ENCODE results near the gene CCDC97.

The CCDC97 gene

DNA sequence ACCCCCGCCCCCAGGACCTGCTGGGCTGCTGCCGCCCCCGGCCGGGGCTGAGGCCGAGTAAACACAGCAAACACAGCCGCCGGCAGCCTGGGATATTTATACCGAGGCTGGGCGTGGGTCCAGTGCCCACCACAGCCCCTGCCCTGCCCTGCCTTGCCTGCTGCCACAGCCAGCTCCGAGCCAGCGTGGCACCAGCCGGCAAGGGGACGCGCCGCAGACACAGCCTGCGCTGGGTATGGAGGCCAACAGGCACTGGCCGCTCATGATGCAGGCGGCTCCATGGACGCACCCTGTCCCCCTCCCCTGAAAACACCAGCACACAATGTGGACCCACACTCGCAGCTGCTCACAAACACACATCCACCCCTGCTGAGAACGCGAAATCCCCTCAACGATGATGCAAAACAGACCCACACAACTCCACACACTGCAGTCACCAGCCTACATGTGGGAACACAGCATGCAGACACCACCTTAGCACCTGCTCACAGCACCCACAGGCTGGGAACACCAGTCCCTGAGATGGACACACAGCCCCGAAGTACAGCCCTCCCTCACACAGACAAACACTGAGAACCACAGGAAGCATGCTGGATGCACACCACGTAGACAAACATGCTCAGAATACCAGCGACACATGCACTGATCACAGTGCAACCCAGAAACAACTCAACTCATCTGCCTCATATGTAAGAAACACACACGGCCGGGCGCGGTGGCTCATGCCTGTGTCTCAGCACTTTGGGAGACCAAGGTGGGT, 16.2 kb downstream of the CCDC97 start:
- DNase-seq (ENCODE audit: low spot score in 2 of 2), result no peak
- peak overlapping the region; percentile 76 for H3K4me3 Mint-ChIP-seq
- H3K4me1 Mint-ChIP-seq, result peaks cover 68% of the 10 kb centered on the region
- H3K9me3 Mint-ChIP-seq, result no peaks in the 10 kb centered on the region
- no peaks in the 10 kb centered on the region for H3K27me3 Mint-ChIP-seq
- H3K27ac Mint-ChIP-seq (ENCODE audit: low read depth), result peak overlapping the region; percentile 96
- no peak for ATAC-seq (replicated peaks; ENCODE audit: extremely low read depth, poor library complexity, severe bottlenecking)
- H3K36me3 Mint-ChIP-seq (ENCODE audit: insufficient read depth), result peaks cover 77% of the 10 kb centered on the region

DNA sequence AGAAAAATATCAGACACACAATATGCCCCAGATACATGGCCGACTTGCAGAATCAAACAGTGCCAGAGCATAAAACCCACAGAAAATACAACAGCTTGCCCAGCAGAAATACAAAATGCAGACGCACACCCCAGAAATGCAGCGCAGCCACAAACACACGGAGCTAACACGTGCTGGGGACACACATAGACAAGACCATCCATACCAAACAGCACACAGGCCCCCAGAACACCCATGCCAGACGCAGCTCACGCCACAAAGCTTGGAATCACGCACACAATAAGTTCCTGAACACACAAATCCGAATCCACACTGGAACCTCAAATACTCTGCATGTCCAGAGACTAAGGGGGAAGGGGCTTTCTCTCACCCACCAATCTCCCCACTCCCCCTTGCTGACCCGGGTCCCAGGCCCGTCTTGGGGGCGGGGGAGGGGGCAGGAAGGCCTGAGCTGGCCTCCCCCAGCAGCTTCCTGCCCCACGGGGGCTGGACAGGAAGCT, 17.2 kb downstream of the CCDC97 start:
- H3K27me3 Mint-ChIP-seq, result no peaks in the 10 kb centered on the region
- DNase-seq (ENCODE audit: low spot score in 2 of 2) (no peak), ATAC-seq (replicated peaks; ENCODE audit: extremely low read depth, poor library complexity, severe bottlenecking) (peak; percentile 5)
- H3K36me3 Mint-ChIP-seq (ENCODE audit: insufficient read depth), result peaks cover 87% of the 10 kb centered on the region
- peak overlapping the region; percentile 96 for H3K27ac Mint-ChIP-seq (ENCODE audit: low read depth)
- H3K4me1 Mint-ChIP-seq, result peaks cover 78% of the 10 kb centered on the region
- H3K4me3 Mint-ChIP-seq, result peak overlapping the region; percentile 76
- H3K9me3 Mint-ChIP-seq, result no peaks in the 10 kb centered on the region

DNA sequence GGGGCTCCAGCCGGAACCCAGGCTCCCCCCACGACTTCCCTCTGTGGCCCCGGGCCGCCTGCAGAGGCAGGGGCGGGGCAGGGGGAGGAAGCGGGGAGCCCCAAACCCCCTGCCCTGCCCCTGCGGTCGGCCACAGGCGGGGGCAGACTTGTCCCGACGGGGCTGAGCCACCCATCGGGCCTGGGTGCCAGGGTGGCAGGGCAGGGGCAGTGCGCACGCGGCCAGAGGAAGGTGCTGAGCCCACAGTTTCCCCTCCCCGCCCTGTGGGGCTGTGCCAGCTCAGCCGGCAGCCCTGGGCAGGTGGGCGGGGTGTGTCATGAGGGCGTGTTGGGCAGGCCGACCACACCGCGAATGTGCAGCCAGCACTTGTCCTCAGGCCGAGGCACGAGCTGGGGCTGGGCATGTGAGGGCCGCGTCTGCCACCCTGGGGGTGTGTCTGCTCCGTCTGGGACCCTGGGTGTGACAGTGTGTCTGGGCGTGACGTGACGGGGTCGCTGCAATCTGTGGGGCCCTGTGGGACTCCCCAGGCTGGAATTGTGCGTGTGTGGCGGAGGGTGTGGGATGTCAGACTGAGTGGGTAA, 17.7 kb downstream of the CCDC97 start:
- DNase-seq (ENCODE audit: low spot score in 2 of 2) (peak; percentile 82 to 95), ATAC-seq (replicated peaks; ENCODE audit: extremely low read depth, poor library complexity, severe bottlenecking) (peak; percentile 72)
- H3K4me1 Mint-ChIP-seq, result peaks cover 78% of the 10 kb centered on the region
- peaks cover 87% of the 10 kb centered on the region for H3K36me3 Mint-ChIP-seq (ENCODE audit: insufficient read depth)
- H3K27me3 Mint-ChIP-seq, result no peaks in the 10 kb centered on the region
- H3K27ac Mint-ChIP-seq (ENCODE audit: low read depth), result peak overlapping the region; percentile 96
- no peaks in the 10 kb centered on the region for H3K9me3 Mint-ChIP-seq
- H3K4me3 Mint-ChIP-seq, result peak overlapping the region; percentile 76

DNA sequence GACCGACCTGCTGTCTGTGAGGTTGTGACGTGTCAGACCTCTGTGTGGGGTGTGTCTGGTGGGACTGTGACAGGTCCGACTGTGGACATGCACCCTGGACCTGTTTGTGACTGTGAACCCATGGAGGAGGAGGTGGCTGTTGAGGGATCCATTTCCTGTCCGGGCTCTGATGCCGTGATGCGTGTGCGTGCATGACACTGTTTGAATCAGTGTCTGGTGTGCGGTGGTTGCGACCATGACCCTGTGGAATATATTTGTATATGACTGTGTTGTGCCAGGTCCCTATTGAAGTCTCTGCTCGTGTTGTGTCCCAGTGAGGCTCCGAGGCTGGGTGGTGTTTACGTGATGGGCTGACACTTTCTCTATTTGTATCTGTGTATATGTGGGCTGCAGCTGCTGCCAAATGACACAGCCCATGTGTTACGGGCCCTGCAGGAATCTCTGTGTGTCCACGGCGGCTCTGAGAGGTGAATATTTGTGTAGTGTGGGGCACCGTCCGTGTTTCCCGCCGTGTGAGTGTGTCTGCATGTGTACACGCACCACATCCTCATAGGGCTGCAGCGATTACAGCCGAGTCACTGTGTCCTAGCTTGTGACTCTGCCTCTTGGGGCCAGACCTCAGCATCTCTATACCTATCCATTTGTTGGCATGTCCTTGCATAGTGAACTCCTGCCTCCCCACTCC, 18.3 kb downstream of the CCDC97 start:
- DNase-seq (ENCODE audit: low spot score in 2 of 2), result peak in 1 of 2 donors; percentile 46
- Mint-ChIP-seq H3K9me3 (no peaks in the 10 kb centered on the region), H3K4me1 (peaks cover 76% of the 10 kb centered on the region), H3K27me3 (no peaks in the 10 kb centered on the region), H3K36me3 (ENCODE audit: insufficient read depth) (peaks cover 89% of the 10 kb centered on the region), H3K27ac (ENCODE audit: low read depth) (peak overlapping the region; percentile 96), H3K4me3 (peak overlapping the region; percentile 76)
- ATAC-seq (replicated peaks; ENCODE audit: extremely low read depth, poor library complexity, severe bottlenecking), result peak; percentile 42

DNA sequence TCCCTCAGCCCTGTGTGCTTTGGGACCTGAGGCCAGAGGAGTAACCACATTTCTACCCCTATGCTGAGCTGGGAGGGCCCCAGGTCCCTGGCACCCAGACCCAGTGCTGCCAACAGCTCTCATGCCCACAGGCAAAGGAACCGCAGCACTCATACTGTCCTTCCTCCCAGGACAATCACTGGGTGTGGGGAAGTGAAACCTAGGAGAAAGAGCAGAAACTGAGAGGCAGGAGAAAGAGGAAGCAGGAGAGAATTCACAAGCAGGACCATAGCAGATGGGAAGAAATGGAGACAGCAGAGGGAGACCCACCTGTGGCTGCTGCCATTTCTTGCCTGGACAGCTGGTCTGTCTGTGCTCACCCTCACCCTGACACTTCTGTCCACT, 18.9 kb downstream of the CCDC97 start:
- no peaks in the 10 kb centered on the region for H3K27me3 Mint-ChIP-seq
- H3K9me3 Mint-ChIP-seq, result no peaks in the 10 kb centered on the region
- ATAC-seq (replicated peaks; ENCODE audit: extremely low read depth, poor library complexity, severe bottlenecking) (no peak), DNase-seq (ENCODE audit: low spot score in 2 of 2) (no peak)
- H3K36me3 Mint-ChIP-seq (ENCODE audit: insufficient read depth), result peaks cover 90% of the 10 kb centered on the region
- peaks cover 75% of the 10 kb centered on the region for H3K4me1 Mint-ChIP-seq
- peak overlapping the region; percentile 96 for H3K27ac Mint-ChIP-seq (ENCODE audit: low read depth)
- H3K4me3 Mint-ChIP-seq, result peak overlapping the region; percentile 76

DNA sequence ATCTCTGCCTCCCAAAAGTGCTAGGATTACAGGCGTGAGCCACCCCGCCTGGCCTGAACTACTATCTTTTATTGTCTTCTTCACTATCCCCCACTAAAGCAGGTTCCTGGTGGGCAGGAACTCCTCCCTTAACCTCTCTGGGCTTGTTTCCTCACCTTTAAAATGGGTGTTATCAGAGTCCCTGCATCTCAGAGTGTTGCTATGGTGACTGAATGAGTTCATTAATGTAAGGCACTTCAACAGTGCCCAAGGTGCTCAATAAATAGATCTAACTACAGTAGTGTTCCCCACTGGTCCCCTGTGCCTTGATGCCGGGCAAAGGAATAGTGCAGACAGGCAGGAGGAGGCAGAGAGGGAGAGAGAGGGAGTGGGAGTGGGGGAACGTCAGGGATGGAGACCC, 20.5 kb downstream of the CCDC97 start:
- Mint-ChIP-seq H3K4me3 (peak overlapping the region; percentile 58), H3K4me1 (peaks cover 69% of the 10 kb centered on the region)

DNA sequence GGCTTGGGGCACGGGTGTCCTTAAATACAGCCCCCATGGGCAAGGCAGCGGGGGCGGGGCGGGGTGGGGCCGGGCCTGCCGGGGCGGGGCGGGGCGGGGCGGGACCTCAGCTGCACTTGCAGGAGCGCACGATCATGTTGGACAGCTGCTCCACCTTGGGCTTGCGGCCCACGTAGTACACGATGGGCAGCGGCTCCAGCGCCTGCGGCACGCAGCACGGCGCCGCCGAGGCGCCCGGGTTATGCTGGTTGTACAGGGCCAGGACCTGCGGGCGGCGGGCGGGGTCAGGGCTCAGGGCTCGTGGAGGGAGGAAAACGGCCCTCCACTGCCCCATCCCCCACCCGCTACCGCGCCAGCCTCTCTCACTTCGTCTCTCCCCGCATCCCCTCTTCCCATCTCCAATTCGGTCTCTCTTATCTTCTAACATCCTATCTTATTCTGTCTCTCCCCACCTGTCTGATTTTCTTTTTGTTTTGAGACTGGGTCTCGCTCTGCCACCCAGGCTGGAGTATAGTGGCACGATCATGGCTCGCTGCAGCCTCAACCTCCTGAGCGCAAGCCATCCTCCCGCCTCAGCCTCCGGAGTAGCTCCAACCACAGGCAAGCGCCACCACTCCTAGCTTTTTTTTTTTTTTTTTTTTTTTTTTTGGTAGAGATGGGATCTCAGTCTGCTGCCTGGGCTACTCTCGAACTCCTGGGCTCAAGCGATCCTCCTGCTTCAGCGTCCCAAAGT, 21.1 kb downstream of the CCDC97 start:
- DNase-seq (ENCODE audit: low spot score in 2 of 2) (no peak), ATAC-seq (replicated peaks; ENCODE audit: extremely low read depth, poor library complexity, severe bottlenecking) (no peak)
- H3K4me1 Mint-ChIP-seq, result peaks cover 64% of the 10 kb centered on the region
- peaks cover 92% of the 10 kb centered on the region for H3K36me3 Mint-ChIP-seq (ENCODE audit: insufficient read depth)
- peak overlapping the region; percentile 92 for H3K27ac Mint-ChIP-seq (ENCODE audit: low read depth)
- no peaks in the 10 kb centered on the region for H3K9me3 Mint-ChIP-seq
- H3K4me3 Mint-ChIP-seq, result peak overlapping the region; percentile 58
- H3K27me3 Mint-ChIP-seq, result no peaks in the 10 kb centered on the region

More for the DNA sequence above, 20.5 kb downstream of the CCDC97 start:
- Mint-ChIP-seq H3K27ac (ENCODE audit: low read depth) (peak overlapping the region; percentile 92), H3K9me3 (no peaks in the 10 kb centered on the region), H3K27me3 (no peaks in the 10 kb centered on the region), H3K36me3 (ENCODE audit: insufficient read depth) (peaks cover 88% of the 10 kb centered on the region)
- no peak for ATAC-seq (replicated peaks; ENCODE audit: extremely low read depth, poor library complexity, severe bottlenecking)
- DNase-seq (ENCODE audit: low spot score in 2 of 2), result no peak

DNA sequence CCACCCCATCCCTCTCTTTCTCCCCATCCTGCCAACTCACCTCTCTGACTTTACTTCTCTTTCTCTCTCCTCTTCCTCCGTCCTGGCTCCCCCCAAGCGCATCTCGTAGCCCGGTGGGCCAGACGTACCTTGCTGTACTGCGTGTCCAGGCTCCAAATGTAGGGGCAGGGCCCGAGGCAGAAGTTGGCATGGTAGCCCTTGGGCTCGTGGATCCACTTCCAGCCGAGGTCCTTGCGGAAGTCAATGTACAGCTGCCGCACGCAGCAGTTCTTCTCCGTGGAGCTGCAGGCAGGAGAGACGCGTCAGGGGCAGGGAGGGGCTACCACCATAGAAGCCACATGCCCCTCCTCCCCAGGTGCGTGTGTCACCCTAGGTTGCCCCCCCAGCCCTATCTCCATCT, 22.0 kb downstream of the CCDC97 start:
- Mint-ChIP-seq H3K4me3 (peak overlapping the region; percentile 58), H3K4me1 (peaks cover 55% of the 10 kb centered on the region)

DNA sequence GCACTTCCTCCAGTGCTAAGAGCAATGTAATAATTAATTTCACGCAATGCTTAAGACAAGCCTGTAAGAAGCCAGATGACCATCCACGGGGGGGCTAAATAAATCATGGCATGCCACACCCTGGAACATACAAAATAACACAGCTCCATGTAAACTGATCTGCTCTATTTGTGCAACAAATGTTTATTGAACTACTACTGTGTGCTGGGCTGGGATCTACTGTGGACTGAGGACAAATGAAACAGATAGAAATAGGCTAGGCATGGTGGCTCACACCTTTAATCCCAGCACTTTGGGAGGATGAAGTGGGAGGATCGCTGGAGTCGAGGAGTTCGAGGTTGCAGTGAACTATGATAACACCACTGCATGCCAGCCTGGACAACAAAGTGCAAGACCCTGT, 22.5 kb downstream of the CCDC97 start:
- peak overlapping the region; percentile 58 for H3K4me3 Mint-ChIP-seq
- peaks cover 53% of the 10 kb centered on the region for H3K4me1 Mint-ChIP-seq
- peaks cover 91% of the 10 kb centered on the region for H3K36me3 Mint-ChIP-seq (ENCODE audit: insufficient read depth)
- H3K27me3 Mint-ChIP-seq, result no peaks in the 10 kb centered on the region
- ATAC-seq (replicated peaks; ENCODE audit: extremely low read depth, poor library complexity, severe bottlenecking) (no peak), DNase-seq (ENCODE audit: low spot score in 2 of 2) (no peak)
- H3K27ac Mint-ChIP-seq (ENCODE audit: low read depth), result peak overlapping the region; percentile 92
- H3K9me3 Mint-ChIP-seq, result no peaks in the 10 kb centered on the region

More for the DNA sequence above, 22.0 kb downstream of the CCDC97 start:
- Mint-ChIP-seq H3K36me3 (ENCODE audit: insufficient read depth) (peaks cover 90% of the 10 kb centered on the region), H3K27ac (ENCODE audit: low read depth) (peak overlapping the region; percentile 92), H3K9me3 (no peaks in the 10 kb centered on the region), H3K27me3 (no peaks in the 10 kb centered on the region)
- no peak for DNase-seq (ENCODE audit: low spot score in 2 of 2)
- no peak for ATAC-seq (replicated peaks; ENCODE audit: extremely low read depth, poor library complexity, severe bottlenecking)

DNA sequence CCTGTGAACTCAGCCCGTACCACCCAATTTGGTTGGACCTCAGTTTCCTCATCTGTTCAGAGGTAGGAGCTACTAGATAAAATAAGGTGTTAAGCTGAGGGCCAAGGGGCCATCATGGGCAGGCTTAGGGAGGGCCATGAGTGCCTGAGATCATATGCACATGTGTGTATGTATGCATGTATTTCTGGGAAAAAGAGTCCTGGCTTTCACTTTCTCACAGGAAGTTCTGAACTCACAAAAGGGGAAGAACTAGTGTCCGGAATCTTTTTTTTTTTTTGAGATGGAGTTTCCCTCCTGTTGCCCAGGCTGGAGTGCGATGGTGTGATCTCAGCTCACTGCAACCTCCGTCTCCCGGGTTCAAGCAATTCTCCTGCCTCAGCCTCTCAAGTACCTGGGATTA, 24.8 kb downstream of the CCDC97 start:
- no peak for ATAC-seq (replicated peaks; ENCODE audit: extremely low read depth, poor library complexity, severe bottlenecking)
- Mint-ChIP-seq H3K36me3 (ENCODE audit: insufficient read depth) (peaks cover 91% of the 10 kb centered on the region), H3K27ac (ENCODE audit: low read depth) (no peak overlapping the region), H3K9me3 (no peaks in the 10 kb centered on the region), H3K4me3 (no peak overlapping the region), H3K27me3 (no peaks in the 10 kb centered on the region), H3K4me1 (peaks cover 41% of the 10 kb centered on the region)
- DNase-seq (ENCODE audit: low spot score in 2 of 2), result no peak

DNA sequence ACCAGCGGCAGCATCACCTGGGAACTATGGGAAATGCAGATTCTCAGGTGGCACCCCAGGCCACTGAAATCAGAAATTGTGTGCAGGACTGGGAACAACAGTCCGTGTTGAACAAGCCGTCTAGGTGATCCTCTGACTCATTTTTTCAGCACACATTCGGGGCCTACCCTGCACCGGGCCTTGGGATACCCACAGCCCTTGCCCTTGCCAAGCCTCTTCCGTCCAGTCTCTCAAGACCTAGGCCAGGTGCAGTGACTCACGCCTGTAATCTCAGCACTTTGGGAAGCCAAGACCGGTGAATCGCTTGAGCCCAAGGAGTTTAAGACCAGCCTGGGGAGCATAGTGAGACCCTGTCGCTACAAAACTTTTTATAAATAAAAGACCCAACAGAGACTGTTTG, 25.5 kb downstream of the CCDC97 start:
- Mint-ChIP-seq H3K4me3 (no peak overlapping the region), H3K9me3 (no peaks in the 10 kb centered on the region), H3K36me3 (ENCODE audit: insufficient read depth) (peaks cover 91% of the 10 kb centered on the region), H3K27me3 (no peaks in the 10 kb centered on the region), H3K4me1 (peaks cover 37% of the 10 kb centered on the region), H3K27ac (ENCODE audit: low read depth) (no peak overlapping the region)
- ATAC-seq (replicated peaks; ENCODE audit: extremely low read depth, poor library complexity, severe bottlenecking), result no peak
- DNase-seq (ENCODE audit: low spot score in 2 of 2), result no peak

DNA sequence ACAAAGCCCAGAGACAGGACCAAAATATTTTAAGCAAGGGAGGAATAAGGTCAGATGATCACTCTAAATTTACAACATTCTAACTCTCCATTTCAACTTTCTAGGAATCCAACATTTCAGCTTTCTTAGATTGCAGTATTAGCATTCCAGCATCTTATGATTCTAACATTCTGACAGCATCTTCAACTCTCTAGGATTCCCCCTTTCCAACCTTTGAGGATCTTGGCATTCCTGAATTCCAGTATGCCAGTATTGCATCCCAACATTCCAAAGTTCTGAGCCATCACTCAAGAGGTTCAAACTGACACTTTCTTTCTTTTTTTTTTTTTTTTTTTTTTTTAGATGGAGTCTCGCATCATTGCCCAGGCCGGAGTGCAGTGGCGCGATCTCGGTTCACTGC, 30.0 kb downstream of the CCDC97 start:
- DNase-seq (ENCODE audit: low spot score in 2 of 2) (no peak), ATAC-seq (replicated peaks; ENCODE audit: extremely low read depth, poor library complexity, severe bottlenecking) (no peak)
- H3K36me3 Mint-ChIP-seq (ENCODE audit: insufficient read depth), result peaks cover 94% of the 10 kb centered on the region
- H3K4me1 Mint-ChIP-seq, result peaks cover 37% of the 10 kb centered on the region
- no peaks in the 10 kb centered on the region for H3K27me3 Mint-ChIP-seq
- H3K9me3 Mint-ChIP-seq, result no peaks in the 10 kb centered on the region
- peak overlapping the region; percentile 49 for H3K27ac Mint-ChIP-seq (ENCODE audit: low read depth)
- H3K4me3 Mint-ChIP-seq, result peak overlapping the region; percentile 32

Data from central memory CD8-positive, alpha-beta T cell (primary cell).